HPDE6-E6E7 (cell line): ENCODE results near the gene SUGP2.

ENCODE experiments used
- DNase-seq: peaks from one replicate; pipeline ENCODE4 v3.0.0; 2011; ENCODE audit warnings: missing footprints; ENCODE audit errors: extremely low spot score

Gene SUGP2

DNA sequence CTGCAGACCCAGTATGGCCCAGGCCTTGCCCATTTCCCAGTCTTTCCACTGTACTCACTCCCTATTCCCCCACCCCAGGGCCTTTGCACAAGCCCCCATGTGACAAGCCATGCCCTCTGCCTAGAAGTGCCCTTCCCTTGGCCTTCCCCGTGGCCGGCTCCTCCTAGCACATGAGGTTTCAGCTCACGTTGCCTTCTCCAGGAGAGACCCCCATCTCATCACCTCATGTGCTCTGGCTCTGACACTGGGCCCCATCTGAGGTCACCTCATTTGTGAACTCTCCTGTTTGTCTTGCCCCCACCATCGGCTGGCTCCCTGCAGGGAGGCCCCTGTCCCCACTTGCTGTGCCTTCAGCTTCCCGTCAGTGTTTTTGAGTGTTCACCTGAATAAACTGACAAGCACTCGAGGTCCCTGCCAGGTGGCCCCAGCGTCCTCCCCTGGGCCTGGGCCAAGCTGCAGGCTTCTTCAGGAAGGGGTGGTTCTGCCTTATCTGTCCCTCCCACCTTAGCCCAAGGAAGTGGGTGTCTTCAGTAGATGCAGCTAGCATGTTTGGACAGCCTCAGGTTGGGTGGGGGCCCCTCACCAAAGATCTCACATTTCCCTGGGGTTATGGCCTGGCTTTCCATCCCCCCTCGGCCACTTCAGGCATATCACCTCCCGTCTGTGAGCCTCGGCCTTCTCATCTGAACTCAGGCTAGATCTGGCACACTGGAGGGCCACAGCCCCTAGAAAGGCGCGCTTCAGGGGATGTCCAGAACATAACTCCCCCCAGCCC lies 26.7 kb upstream of the SUGP2 start:
- no peak for DNase-seq

GRCh38 chr19:19059018-19059836 lies 25.9 kb upstream of the SUGP2 start:
- DNase-seq = no peak

DNA sequence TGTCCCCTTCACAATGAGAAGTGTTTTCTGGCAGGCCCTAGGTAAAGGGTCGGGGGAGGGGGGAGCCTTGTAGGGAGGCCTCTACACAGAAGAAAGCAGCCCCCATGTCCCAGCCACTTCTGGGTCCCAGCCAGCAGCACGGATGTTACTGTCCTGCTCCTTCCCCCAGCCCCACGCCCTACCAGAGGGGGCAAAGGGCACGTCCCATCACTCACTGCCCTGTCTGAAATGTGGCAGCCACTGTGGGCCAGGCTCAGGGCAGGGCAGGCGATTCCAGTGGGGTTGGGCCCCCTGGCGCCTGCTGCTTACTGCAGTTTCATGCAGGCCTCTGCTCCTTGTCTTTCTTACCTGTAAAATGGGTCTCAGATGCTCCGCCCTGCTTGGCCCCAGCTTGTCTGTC lies 24.4 kb upstream of the SUGP2 start:
- no peak for DNase-seq

DNA sequence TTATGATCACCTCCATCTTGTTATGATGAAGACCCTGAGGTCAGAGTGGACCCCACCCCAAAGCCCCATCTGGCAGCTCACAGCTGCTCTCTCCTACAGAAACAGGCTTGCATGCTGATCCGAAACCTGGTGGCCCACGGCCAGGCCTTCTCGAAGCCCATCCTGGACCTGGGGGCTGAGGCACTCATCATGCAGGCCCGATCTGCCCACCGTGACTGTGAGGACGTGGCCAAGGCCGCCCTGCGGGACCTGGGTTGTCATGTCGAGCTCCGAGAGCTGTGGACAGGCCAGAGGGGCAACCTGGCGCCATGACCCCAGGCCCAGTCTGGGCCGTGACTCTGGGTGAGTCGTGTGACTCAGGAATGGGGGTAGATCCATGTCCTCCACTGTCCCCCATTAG lies 24.0 kb upstream of the SUGP2 start:
- DNase-seq = no peak

- DNase-seq = no peak
These were observed 23.4 kb upstream of the SUGP2 start for GRCh38 chr19:19056636-19057275.

GRCh38 chr19:19055701-19056100 lies 22.4 kb upstream of the SUGP2 start:
- DNase-seq = no peak

- DNase-seq = no peak
These were observed 21.7 kb upstream of the SUGP2 start for GRCh38 chr19:19054939-19055440.

DNA sequence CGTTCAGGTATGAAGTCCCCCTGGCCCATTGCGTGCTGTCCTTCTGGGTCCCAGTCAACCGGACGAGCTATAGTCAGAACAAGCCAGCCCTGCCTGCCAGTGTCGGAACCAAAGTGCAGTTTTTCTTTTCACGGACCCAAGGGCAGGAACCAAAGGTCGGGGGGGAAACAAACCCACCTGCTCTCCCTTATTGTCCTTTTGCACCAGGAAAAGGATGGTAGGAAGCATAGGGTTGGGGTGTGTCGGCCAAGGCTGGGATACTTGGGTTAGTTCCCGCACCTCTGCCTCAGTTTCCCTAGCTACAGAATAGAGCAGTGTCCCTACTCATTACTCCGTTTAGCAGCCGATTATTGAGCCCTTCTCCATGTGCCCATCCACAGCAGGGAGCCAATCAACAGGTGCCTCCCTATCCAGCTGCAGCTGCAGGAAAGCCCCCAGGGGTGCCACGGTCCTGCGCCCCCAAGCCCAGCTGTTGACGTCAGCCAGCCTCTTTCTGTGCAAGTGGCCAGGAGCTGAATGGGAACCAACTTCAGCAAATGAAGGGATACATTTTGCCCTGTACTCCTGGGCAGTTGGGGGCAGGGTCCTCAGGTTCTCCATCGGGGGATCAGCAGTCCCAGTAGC lies 21.1 kb upstream of the SUGP2 start:
- no peak for DNase-seq

DNA sequence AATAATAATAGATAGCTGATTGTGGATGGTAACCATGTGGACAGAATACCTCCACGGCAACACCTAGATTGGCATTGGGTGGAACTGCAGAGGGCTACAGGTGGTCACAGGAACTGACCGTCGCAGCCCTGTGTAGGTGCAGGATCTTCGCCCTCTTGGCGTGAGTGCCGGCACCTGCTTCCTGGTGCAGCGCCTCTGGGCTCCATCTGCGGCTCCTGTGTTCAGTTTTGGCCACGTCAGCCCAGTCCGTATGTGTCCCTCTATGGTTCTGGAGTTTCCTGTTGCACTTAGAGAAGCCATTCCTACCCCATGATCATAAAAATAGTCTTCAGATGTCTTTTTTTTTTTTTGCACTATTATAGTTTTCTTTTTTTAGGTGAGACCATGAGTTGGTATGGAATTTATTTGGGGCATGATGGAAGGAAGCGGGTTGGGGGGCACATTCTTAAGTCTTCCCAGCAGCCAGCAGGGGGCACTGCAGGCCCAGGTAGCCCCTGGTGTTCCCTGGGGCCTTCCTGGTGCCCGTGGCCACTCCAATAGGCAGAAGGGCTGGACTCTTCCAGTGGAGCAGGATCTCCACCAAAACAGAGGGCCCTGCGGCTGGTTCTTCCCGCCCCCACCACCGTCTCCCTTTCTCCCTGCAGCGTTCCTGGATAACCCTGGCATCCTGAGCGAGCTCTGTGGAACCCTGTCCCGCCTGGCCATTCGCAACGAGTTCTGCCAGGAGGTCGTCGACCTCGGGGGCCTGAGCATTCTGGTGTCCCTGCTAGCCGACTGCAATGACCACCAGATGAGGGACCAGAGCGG lies 20.4 kb upstream of the SUGP2 start:
- no peak for DNase-seq

GRCh38 chr19:19052921-19053320 lies 19.6 kb upstream of the SUGP2 start:
- DNase-seq = no peak

- no peak for DNase-seq
These were observed 18.3 kb upstream of the SUGP2 start for GRCh38 chr19:19051478-19052213.

GRCh38 chr19:19050731-19051130 lies 17.4 kb upstream of the SUGP2 start:
- DNase-seq = no peak

DNA sequence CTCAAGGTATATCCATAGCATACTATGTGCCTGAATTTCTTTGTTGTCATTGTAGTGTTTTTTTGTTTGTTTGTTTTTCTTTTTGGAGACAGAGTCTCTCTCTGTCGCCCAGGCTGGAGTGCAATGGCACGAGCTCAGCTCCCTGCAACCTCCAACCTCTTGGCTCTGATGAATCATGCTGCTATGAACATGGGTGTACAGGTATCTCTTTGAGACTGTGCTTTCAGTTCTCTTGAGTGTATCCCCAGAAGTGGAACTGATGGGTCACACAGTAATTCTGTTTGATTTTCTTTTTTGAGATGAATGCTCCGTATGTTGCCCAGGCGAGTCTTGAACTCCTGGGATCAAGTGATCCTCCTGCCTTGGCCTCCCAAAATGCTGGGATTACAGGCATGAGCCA lies 16.8 kb upstream of the SUGP2 start:
- DNase-seq = no peak

DNA sequence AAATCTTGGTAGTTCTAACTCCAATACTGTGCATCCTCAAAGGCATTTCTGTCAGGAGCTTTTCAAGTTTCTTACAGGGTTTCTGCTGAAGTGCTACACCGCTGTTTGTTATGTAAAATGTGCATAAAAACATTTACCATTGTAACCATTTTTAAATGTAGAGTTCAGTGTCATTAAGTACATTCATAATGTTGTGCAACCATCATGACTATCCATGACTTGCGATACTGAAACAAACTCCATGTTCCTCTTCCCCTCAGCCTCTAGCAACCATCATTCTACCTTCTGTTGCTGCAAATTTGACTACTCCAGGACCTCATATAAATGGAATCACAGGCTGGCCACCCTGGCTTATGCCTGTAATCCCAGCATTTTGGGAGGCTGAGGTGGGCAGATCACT lies 16.1 kb upstream of the SUGP2 start:
- DNase-seq = no peak

DNA sequence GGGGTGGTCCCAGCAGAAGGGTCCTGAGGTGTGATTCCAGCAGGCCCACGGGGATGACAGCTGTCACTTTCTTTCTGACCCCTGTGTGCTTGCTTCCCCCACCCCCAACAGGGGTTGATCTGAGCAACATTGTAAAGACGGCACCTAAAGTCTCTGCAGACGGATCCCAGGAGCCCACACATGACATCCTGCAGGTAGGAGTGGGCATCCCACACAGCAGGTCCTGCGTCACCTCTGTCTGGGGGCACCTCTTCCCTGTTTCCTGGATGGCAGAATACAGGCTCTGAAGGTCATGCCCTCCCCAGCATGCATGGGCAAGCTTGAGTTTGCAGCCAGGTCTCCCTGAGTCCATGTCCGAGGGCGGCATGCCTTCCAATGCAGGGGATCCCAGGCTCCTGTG lies 10.6 kb upstream of the SUGP2 start:
- DNase-seq = no peak

GRCh38 chr19:19043481-19043880 lies 10.2 kb upstream of the SUGP2 start:
- DNase-seq = no peak

DNA sequence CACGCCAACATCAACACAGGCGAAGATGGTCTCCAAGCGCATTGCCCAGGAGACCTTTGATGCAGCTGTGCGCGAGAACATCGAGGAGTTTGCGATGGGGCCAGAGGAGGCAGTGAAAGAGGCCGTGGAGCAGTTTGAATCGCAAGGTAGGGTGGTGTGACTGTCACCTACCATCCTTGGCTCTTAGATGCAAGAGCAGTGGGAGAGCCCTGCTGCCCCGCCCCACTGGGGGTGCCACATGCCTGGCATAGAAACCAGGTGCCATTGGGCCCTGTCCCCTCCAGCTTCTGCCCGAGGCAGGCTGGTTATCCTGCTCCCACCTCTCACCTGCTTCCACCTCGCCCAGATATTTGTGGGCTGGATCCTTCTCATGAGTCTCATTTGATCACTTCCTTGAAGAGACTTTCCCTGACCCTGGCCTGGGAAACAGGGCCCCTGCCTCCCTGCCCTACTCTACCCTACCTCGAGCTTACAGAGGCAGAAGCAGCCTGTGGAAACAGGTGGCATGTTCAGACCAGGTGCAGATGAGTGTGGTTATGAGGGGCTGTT lies 9.5 kb upstream of the SUGP2 start:
- no peak for DNase-seq

DNA sequence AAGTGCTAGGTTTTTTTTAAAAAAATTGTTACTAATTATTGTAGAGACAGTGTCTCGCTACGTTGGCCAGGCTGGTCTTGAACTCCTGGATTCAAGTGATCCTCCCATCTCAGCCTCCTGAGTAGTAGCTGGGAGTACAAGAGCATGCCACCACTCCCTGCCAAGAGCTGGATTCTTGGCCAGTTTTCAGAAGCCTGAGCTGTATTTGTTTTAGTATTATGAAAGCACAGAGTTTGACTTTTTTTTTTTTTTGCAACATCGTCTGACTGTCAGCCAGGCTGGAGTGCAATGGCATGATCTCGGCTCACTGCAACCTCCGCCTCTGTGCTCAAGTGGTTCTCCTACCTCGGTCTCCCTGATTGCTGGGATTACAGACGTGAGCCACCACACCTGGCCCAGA lies 7.1 kb upstream of the SUGP2 start:
- no peak for DNase-seq

- DNase-seq = no peak
These were observed 6.6 kb upstream of the SUGP2 start for GRCh38 chr19:19039901-19040300.

DNA sequence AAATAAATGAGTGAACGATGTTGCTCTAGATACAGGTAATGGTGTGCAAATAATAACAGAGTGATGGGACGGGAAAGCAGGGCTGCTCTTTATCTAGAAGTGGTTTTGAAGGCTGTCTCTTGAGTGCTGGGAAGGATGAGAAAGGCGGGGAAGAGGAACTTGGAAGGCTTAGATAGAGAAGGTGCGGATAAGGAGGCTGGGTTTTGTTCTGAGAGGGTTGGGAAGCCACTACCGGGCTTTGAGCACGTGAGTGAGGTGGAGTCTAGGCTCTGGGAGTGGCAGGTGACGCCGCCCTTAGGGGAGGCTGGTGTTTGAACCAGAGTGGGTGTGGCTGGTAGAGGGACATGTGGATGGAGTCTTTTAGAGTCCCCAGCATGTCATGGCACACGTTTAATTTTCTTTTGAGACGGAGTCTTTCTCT lies 897 bp upstream of the SUGP2 start:
- peak; percentile 91 for DNase-seq

GRCh38 chr19:19033176-19033425 lies 216 bp downstream of the SUGP2 start:
- DNase-seq = no peak
